Sigmoid colon (tissue), 7 donors: ENCODE data around the gene ZNF766. TPM values are rescaled to one million over a fixed set of nuclear protein-coding genes. Genes with fewer than 3 reads are reported as not detected.

Experiments used
- DNase-seq: peaks from one replicate; pipeline ENCODE4 v3.0.0-alpha.2; 2019
- H3K27ac ChIP-seq, 4 donors: fragments of 200-600 bp; sonication (generic); one replicate each; pipeline ENCODE4 v1.5.1; 2016 to 2019; ENCODE audit warnings: mild to moderate bottlenecking in 1 of 4
- H3K27me3 ChIP-seq, 3 donors: fragments of 200-600 bp; sonication (generic); one replicate each; pipeline ENCODE4 v1.5.1; 2019; ENCODE audit warnings: mild to moderate bottlenecking in 1 of 3
- H3K36me3 ChIP-seq, 4 donors: fragments of 200-600 bp; sonication (generic); one replicate each; pipeline ENCODE4 v1.5.1; 2016 to 2019
- H3K4me1 ChIP-seq, 4 donors: fragments of 200-600 bp; sonication (generic); one replicate each; pipeline ENCODE4 v1.5.1; 2017 to 2019
- H3K4me3 ChIP-seq, 4 donors: fragments of 200-600 bp; sonication (generic); one replicate each; pipeline ENCODE4 v1.5.1; 2017 to 2019; ENCODE audit warnings: mild to moderate bottlenecking in 2 of 4, moderate library complexity in 1 of 4
- H3K9me3 ChIP-seq, 4 donors: fragments of 200-600 bp in 3 of 4; sonication (generic) in 3 of 4; one replicate each; pipeline versions ENCODE4 v1.5.1 to v1.6.1; 2013 to 2019
- EP300 ChIP-seq, 4 donors: sonication (generic); formaldehyde crosslinking; IDR thresholded peaks; one replicate each; pipeline ENCODE4 v1.6.1; 2017; ENCODE audit warnings: antibody characterized with exemption in 4 of 4
- POLR2A ChIP-seq, 2 donors: fragments of 450-650 bp; IDR thresholded peaks; one replicate each; pipeline ENCODE4 v1.6.1; 2016; ENCODE audit warnings: antibody characterized with exemption in 2 of 2, mild to moderate bottlenecking in 2 of 2, moderate library complexity in 2 of 2
- POLR2AphosphoS5 ChIP-seq, 4 donors: sonication (generic); formaldehyde crosslinking; IDR thresholded peaks; one replicate each; pipeline ENCODE4 v1.6.1; 2017; ENCODE audit warnings: antibody characterized with exemption in 4 of 4
- WGBS, 2 donors: extraction: QIAGEN DNeasy Blood & Tissue Kit; methylation state at CpG; one replicate each; pipeline ENCODE4 v1.1.7; 2013; 5-methylcytosine and 5-hydroxymethylcytosine counted together
- intact Hi-C: fragments of 100-400 bp; cut with DNase I; formaldehyde crosslinking; loops from one replicate; pipeline ENCODE4 v1.15.1; 2023
- polyA plus RNA-seq, 3 donors: library from polyadenylated mRNA; stranded (reverse); fragments of 200-250 nt; gene quantifications; one replicate each; pipeline ENCODE4 v1.2.3, GENCODE V29; 2013
- small RNA-seq, 3 donors: library from RNA; depleted of rRNA; stranded (forward); fragments of <200 nt; gene quantifications; one replicate each; pipeline ENCODE3, GENCODE V24; 2016
- total RNA-seq, 4 donors: library from RNA; depleted of rRNA; stranded (reverse); fragments of >200 nt; gene quantifications; one replicate each; pipeline ENCODE4 v1.1.0, GENCODE V29; 2016
- donor health status: healthy with polysubstance abuse.
- donor health status: Bipolar disorder and iron deficiency.
- donor health status: healthy.

The ZNF766 gene
- total and polyA plus RNA-seq, 7 donors = 2.8 to 11.0 (median 5.7) TPM

DNA sequence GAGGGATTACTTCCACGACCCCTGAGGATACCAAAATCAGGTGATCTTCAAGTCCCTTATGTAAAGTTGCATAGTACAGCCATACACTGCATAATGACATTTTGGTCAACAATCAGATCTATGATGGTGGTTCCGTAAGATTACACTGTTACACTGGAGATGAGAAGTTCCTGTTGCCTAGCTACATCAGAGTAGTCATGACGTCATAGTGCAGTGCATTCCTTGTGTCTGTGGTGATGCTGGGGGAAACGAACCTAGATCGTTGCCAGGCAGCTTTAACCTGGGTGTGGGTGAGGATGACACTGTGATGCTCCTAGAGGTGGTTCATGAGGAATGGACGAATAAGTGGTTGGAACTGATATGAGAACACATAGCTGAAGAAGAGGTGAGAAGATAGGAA is 75.8 kb downstream of the ZNF766 start:
- TF ChIP-seq POLR2AphosphoS5 (IDR thresholded peaks at IDR 0.05) (no peak), EP300 (IDR thresholded peaks at IDR 0.05) (no peak), POLR2A (IDR thresholded peaks at IDR 0.05) (no peak)
- Histone ChIP-seq H3K27ac (no peak overlapping the region), H3K36me3 (peaks cover 0 to 27% (median 8%) of the 10 kb centered on the region in 4 donors), H3K9me3 (peaks cover 0 to 7% (median 0%) of the 10 kb centered on the region in 4 donors), H3K27me3 (no peaks in the 10 kb centered on the region), H3K4me1 (no peaks in the 10 kb centered on the region), H3K4me3 (no peak overlapping the region)
- intact Hi-C loops = no loop called here
- no peak for DNase-seq
- WGBS, 2 donors = 89 to 90% methylated on average over 6 of the region's 6 CpGs

Small RNA genes lying within 50 kb of the gene (small RNA-seq; reads per million reads assigned to genes)
- gene MIR643 (0 reads per million in 3 donors), gene MIR6801 (0 reads per million in 3 donors), gene RF00019 (0 reads per million in 3 donors)

Other genes with a start within 250 kb of the ZNF766 start
- 10 to 100 TPM in 2 of 4 donors, 1 to 10 TPM in 2; 6.6 to 13.5 (median 10.7) TPM for gene ZNF614, start 241.2 kb upstream of the ZNF766 start, total RNA-seq
- gene ZNF614, start 241.2 kb upstream of the ZNF766 start, polyA plus RNA-seq = 1 to 10 TPM; 1.2 to 3.0 (median 2.4) TPM
- gene ZNF432, start 220.7 kb upstream of the ZNF766 start, total RNA-seq = 10 to 100 TPM in 3 of 4 donors, 1 to 10 TPM in 1; 10.0 to 17.1 (median 11.9) TPM
- 1 to 10 TPM; 1.8 to 5.2 (median 3.0) TPM for gene ZNF432, start 220.7 kb upstream of the ZNF766 start, polyA plus RNA-seq
- 10 to 100 TPM; 11.8 to 26.6 (median 12.7) TPM for gene ZNF841, start 173.8 kb upstream of the ZNF766 start, total RNA-seq
- 1 to 10 TPM; 1.2 to 7.7 (median 1.6) TPM for gene ZNF841, start 173.8 kb upstream of the ZNF766 start, polyA plus RNA-seq
- 1 to 10 TPM; 4.3 to 7.2 (median 5.4) TPM for gene ZNF616, start 129.6 kb upstream of the ZNF766 start, total RNA-seq
- 1 to 10 TPM; 1.4 to 3.7 (median 1.8) TPM for gene ZNF616, start 129.6 kb upstream of the ZNF766 start, polyA plus RNA-seq
- 10 to 100 TPM in 2 of 4 donors, 1 to 10 TPM in 2; 9.1 to 12.3 (median 9.9) TPM for gene ZNF836, start 98.0 kb upstream of the ZNF766 start, total RNA-seq
- 1 to 10 TPM; 2.4 to 5.1 (median 2.5) TPM for gene ZNF836, start 98.0 kb upstream of the ZNF766 start, polyA plus RNA-seq
- gene PPP2R1A, start 79.5 kb upstream of the ZNF766 start, total RNA-seq = 100 to 1,000 TPM; 127 to 163 (median 137) TPM
- 100 to 1,000 TPM; 108 to 139 (median 126) TPM for gene PPP2R1A, start 79.5 kb upstream of the ZNF766 start, polyA plus RNA-seq
- 10 to 100 TPM in 1 of 4 donors, 1 to 10 TPM in 3; 7.5 to 11.2 (median 8.1) TPM for gene ZNF480, start 27.6 kb downstream of the ZNF766 start, total RNA-seq
- 1 to 10 TPM; 3.5 to 6.0 (median 4.2) TPM for gene ZNF480, start 27.6 kb downstream of the ZNF766 start, polyA plus RNA-seq
- 1 to 10 TPM; 2.0 to 3.2 (median 2.5) TPM for gene ZNF610, start 66.7 kb downstream of the ZNF766 start, total RNA-seq
- 1 to 10 TPM in 1 of 3 donors, under 1 TPM in 1, not detected in 1; 0.90 to 1.8 TPM for gene ZNF610, start 66.7 kb downstream of the ZNF766 start, polyA plus RNA-seq
- gene ZNF880, start 100.3 kb downstream of the ZNF766 start, total RNA-seq = 10 to 100 TPM; 21.6 to 24.8 (median 23.0) TPM
- gene ZNF880, start 100.3 kb downstream of the ZNF766 start, polyA plus RNA-seq = 10 to 100 TPM in 2 of 3 donors, 1 to 10 TPM in 1; 6.0 to 13.8 (median 12.0) TPM
- gene ZNF528, start 128.3 kb downstream of the ZNF766 start, total RNA-seq = 10 to 100 TPM; 15.5 to 27.4 (median 20.2) TPM
- gene ZNF528, start 128.3 kb downstream of the ZNF766 start, polyA plus RNA-seq = 10 to 100 TPM in 1 of 3 donors, 1 to 10 TPM in 2; 1.8 to 10.5 (median 9.6) TPM
- under 1 TPM in 2 of 4 donors, not detected in 2; 0.36 to 0.49 TPM for gene ZNF534, start 159.6 kb downstream of the ZNF766 start, total RNA-seq
- gene ZNF534, start 159.6 kb downstream of the ZNF766 start, polyA plus RNA-seq = under 1 TPM in 1 of 3 donors, not detected in 2; 0.09 TPM
- 1 to 10 TPM; 1.2 to 2.5 (median 2.4) TPM for gene ZNF578, start 184.0 kb downstream of the ZNF766 start, total RNA-seq
- gene ZNF578, start 184.0 kb downstream of the ZNF766 start, polyA plus RNA-seq = 1 to 10 TPM in 1 of 3 donors, not detected in 2; 1.1 TPM